Fibroblast of skin of left biceps (primary cell): ENCODE results near the gene DNAJA4.

Experiments used
- DNase-seq, 2 experiments: peaks; one replicate each; pipeline ENCODE4 v3.0.0-alpha.2; 2013; ENCODE audit warnings: low read depth in 2 of 2

DNAJA4 gene

GRCh38 chr15:78315686-78316282 lies 51.4 kb downstream of the DNAJA4 start:
- DNase-seq: no peak

DNA sequence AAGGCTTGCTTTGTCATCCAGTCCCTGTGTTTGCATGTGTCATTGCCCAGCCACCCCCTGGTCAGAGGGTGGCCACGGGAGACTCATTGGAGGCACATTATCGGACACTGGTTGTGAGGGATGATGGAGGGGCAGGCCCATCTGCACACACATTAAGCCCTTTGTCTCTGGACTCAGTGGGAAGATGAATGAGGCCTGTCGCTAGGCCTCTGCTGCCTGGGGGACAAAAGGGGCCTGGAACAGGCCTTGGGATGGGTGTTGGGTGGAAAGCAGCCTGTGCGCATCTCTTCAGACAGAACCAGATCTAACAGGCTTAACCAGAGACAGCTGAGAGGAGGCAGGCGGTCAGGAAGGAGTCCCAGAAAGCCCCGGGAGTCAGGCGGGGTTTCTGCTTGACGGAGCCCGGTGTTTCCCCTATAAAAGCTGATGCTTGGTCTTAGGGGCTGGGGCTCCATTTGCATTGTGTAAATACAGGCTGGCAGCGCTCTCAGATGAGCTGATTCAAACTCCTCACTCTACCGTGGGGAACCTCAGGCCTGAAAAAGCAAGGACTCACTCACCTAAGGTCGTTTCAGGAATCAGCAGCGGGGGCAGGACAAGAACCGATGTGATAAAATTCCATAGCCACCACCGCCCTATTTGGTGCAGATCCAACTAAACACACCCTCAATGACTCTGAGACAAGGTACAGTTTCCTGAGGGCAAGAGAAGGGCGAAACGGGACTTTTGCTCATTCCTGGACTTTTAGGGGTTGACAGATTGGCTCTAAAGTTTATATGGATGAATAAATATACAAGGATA lies 52.1 kb downstream of the DNAJA4 start:
- no peak for DNase-seq

DNA sequence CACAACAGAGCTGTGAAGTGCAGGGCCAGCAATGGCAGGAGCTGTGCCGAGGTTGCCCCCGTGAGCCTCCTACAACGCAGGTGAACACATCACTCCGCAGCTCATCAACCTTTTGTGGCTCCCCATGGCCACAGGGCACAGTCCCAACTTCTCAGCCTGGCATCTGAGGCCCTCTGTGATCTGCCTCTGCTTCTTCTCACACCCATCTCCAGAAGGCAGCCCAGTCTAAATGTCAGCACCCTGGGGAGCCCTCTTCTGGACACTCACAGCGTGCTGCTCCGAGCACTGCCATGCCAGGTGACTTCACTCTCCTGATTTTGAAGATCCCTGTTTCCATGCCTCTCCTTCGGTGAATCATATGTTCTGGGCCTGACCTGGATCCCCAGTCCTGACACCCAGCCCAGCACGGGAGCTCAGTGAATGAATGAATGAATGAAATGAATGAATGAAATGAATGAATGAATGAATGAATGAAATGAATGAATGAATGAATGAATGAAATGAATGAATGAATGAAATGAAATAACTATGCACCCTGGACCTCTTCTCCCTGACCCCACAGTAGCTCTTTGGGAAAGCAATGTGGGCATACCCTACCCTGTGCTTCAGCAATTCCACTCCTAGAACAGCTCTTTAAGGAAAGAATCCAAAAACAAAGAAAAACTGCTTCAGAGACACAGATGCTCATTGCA lies 52.9 kb downstream of the DNAJA4 start:
- DNase-seq: no peak

DNA sequence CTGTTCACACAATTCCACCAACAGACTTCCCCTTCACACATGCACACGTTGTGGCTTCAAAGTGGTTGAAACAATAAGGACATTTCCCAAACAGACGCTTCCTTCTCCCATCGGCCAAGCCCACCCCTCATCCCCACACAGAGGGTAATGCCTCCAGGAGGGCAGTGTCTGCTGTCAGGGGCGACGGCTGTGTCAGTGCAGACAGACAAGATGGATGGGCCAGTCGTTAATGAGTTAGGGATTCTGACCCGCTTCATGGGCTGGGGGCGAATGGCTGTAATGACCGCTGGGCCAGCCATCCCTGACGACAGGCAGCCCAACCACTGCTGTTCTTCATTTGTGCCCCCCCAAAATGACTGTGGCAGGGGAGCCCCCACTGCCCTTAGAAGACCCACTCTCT lies 55.2 kb downstream of the DNAJA4 start:
- no peak for DNase-seq

- no peak for DNase-seq
Observed at GRCh38 chr15:78320183-78320582, 55.8 kb downstream of the DNAJA4 start.

DNA sequence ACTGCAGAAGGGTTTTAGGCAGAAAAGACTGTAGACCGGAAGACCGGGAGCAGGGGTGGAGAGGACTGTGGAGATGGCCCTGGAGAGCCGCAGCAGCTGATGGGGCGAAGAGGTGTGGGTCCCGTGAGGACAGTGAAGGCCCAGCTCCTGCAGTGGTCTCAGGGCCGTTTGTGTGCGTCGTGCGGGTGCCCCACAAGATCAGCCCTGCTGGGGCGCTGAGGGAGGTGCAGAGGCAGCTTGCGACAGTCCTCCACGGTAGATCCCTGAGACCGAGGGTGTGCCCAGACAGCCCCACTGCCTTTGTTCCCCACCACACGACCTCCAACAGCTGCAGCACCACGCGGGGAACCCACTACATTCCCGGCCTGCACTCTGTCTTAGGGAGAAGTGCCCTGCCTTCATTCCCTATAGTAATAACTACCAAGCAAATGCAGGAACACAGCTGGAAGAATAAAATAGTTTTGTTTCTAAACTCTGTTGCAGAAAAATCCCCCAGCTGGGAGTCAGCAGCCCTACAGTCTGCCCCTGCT lies 56.7 kb downstream of the DNAJA4 start:
- no peak for DNase-seq

GRCh38 chr15:78321786-78322185 lies 57.4 kb downstream of the DNAJA4 start:
- no peak for DNase-seq

GRCh38 chr15:78322243-78322642 lies 57.9 kb downstream of the DNAJA4 start:
- DNase-seq: peak; percentile 40 to 47

- no peak for DNase-seq
Observed at GRCh38 chr15:78322724-78323521, 58.6 kb downstream of the DNAJA4 start.

DNA sequence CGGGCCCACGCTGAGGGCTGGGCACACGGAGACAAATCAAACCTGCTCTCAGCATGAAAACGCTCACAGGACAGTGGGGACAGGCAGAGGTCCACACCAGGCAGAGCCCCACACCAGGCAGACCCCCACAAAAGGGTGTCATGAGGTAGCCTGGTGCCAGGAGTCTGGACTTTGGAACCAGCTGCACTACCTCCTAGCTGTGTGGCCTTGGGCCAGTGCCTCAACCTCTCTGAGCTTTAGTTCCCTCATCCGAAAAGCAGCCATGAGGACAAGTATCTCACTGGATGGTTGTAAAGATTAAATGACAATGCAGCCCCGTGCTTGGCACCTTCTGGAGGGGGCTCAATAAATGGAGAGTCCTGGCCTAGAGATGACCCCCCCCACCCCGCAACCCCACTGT lies 59.3 kb downstream of the DNAJA4 start:
- DNase-seq: no peak

GRCh38 chr15:78324144-78324543 lies 59.8 kb downstream of the DNAJA4 start:
- DNase-seq: no peak

- DNase-seq: no peak
Observed at GRCh38 chr15:78325092-78325843, 60.9 kb downstream of the DNAJA4 start.

DNA sequence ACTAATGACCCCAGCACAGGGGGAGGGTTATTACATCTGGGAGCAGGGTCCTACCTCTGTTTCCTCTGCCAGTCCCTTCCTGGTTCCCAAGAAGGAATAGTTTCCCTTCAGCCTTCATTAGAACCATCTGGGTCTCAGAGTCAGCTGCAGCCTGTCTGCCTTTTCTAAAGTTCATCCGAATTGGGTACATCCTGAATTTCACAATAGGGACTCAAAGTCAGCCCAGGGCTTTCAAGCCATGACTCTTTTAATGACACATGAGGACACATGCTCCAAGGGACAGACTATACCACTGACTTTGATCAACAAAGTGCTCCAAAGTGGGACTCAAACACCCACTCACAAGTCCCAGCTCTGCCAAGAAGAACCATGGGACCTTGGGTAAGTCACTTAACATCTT lies 63.1 kb downstream of the DNAJA4 start:
- DNase-seq: no peak

DNA sequence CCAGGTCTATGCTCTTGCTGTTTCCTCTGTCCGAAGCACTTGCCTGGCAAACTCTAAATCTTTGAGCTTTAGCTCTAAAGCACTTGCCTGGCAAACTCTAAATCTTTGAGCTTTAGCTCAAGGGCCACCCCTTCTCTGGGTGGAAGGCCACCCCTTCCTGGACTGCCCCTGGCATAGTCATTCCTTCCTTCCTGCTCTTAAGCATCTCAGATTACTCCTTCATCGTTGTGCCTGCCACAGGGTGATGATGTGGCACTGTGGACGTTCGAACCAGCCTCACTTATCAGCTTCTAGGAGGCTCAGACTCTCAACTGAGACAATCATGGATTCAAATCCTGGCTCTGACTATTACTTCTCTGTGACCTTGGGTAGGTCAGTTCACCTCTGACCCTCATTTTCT lies 65.3 kb downstream of the DNAJA4 start:
- DNase-seq: no peak
